ENCODE measurements around the gene ALG9. TPM values are rescaled to one million over a fixed set of nuclear protein-coding genes. Genes with fewer than 3 reads are reported as not detected.

ALG9 gene
- total RNA-seq, 1 donor from 2014 or later: 16.2 TPM

DNA sequence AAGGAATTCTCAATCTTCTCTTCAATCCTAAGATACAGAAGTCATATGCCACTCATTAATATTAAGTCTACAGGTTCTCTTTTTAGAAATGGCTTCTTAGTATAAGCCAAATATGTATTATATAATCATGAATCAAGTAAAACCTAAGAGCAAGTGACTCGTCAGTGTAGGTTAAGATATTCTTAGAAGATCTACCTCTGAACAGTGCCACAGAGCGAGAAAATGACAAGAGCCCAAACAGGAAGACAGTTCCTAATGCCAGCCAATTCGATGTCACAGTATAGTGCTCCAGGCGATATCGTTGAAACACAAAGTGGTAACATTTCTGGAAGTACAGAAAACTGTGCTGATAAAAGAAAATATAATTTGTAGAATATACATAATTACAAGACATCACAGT is 33.3 kb downstream of the ALG9 start:
- intact Hi-C loops (cut with DNase I): no loop called here
- no peak for DNase-seq (ENCODE audit: low spot score)

DNA sequence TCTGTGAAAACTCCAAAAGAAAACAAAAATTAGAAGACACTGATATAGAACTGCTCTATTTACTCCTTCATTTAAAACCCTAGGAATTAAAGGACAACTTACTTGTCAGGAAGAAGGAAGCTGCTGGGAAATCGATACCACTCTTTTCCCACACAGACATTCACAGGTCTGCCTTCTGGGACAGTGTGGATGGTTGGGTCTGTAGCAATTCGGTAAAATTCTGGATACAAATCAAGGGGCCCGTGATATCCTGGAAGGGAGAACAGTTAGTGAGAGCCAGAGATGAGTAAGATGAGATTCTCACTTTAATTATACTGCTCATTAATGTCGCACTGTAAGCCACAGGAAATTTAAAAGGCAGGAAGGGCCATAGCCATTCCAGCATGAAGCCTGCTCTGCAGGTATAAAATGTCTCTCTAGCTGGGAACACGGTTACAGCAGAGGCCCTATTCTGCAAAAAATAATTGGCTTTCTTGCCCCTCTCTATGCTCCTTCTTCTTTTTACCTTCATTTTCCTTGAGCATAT is 34.0 kb downstream of the ALG9 start:
- DNase-seq (ENCODE audit: low spot score): no peak
- intact Hi-C loops (cut with DNase I): no loop called here

DNA sequence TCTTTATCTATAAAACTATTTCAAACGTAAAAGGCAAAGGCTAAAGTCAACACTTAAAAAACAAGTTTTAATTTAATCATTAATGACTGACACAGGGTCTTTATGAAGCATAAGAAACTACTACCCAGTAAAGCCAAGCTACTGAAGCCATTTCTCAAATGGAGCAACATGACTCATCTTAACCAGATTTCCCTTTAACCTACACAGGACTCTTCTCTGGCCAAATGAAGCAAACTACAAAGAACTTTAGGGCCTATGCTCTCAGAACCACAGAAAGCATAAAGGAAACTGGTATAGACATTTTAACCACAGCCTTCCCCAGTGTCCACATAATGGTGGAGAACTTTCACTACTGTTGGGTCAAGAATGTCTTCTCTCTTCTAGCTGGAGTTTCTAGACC is 34.7 kb downstream of the ALG9 start:
- no peak for DNase-seq (ENCODE audit: low spot score)
- intact Hi-C loops (cut with DNase I): no loop called here

DNA sequence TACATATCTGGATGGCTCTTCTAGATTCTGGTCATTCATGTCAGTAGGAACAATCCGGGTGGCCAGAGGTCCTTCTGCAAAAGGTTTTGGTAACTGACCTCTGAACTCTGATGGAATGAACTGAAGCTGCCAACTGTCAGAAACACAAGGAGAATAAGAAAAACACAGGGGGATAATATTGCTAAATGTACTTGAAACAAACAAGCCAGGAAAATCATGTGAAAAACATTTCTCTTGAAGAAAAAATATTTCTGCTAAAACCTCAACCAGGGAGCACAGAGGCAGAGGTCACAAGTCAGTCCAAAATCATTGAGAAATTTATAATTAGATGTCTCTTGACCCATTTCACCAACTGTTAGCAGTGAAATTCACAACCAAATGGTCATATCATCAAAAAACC is 35.2 kb downstream of the ALG9 start:
- intact Hi-C loops (cut with DNase I): no loop called here
- no peak for DNase-seq (ENCODE audit: low spot score)

DNA sequence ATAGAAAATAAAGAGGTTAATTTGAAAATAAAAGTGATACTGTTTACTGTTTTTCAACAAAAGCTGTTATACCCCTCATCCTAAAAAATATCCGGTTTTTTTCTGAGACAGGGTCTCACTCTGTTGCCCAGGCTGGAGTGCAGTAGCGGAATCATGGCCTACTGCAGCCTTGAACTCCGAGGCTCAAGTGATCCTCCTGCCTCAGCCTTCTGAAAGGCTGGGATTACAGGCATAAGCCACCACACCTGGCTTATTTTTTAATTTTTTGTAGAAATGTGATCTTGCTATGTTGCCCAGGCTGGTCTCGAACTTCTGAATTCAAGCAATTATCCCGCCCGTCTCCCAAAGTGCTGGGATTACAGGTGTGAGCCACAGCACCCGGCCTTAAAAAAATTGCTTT is 35.7 kb downstream of the ALG9 start:
- intact Hi-C loops (cut with DNase I): no loop called here

DNA sequence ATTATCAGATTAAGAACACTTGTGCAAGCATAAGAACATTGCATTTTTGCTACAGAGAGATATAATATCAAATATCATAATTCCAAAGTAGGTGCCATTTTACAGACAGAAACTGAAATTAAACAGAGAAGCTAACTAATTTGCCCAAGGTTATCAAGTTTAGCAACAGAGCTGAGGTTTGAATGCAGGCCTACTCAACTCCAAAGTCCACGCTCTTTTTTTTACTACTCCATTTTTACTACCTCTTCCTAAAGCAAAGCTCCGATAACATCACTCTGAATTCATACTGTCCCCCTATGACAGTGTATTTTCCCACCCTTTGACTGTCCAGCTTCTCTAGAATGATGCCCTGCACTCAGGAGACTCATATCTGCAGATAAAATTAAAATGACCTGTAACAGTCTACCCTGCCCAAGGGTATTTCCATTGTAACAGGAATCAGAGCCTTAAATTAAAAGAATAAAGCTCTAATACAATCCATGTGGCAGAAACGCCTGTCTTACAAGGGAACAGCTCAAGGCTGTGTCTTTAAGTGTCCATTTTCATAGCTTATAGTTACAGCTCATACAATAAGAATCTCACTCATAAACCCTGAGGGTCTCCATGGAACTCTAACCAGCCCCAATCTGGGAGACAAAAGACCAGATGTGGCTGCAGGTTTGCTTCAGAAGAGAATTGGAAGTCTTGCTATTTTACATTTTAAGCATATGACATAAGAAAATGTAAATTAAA is 36.8 kb downstream of the ALG9 start:
- intact Hi-C loops (cut with DNase I): no loop called here
- no peak for DNase-seq (ENCODE audit: low spot score)

More for the DNA sequence above, 35.7 kb downstream of the ALG9 start:
- no peak for DNase-seq (ENCODE audit: low spot score)

DNA sequence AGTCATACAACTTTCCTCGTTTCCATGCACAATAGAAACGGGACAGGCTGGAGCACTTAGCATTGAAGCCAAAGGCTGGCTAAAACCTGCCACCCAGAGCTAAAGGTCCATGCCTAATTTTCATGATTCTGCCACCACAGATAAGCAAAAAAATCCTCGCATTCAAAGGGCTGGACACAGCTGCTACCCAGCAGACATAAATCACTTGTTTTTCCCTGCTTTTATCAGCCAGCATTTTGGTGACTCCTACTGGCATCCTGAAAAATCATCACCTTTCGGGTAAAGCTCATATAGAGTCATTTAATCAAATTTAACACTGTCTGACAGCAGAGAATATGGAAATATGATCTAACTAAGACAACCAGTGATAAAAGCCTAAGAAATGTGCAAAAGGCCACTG is 37.9 kb downstream of the ALG9 start:
- DNase-seq (ENCODE audit: low spot score): no peak
- intact Hi-C loops (cut with DNase I): no loop called here

DNA sequence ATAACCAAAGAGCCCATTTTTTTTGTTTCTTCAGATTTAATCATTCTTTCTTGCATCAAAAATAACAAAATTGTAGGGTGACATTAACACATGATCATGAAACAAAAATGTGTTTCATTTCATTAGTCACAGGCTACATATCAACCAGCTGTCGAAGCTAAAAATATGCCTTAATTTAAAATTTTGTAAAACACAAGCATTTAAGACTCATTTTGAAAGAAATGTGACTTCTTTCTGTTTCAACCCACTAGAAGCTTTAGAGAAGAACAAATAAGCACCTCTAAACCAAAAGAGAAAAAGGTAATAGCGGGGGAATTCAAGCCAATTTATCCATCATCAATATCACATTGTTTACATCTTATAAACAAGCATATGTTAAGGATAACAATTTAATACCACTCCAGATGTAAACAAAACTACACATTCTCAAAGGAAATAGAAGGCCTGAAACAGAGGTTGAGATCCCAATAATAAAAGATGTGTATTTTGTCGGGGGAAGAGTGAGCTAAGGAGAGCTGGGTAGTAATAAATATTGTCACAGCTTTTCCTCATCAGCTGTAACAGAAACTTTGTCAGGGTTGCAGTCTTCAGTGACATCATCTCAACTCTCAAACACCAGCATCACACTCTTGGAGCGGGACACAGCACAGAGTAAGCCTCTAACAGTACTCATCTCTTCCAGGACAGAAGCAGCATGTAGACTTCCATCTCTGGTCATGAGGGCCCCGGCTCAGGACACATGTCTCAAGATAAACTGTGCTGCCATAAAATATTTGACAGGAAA is 42.0 kb downstream of the ALG9 start:
- intact Hi-C loops (cut with DNase I): no loop called here
- no peak for DNase-seq (ENCODE audit: low spot score)

DNA sequence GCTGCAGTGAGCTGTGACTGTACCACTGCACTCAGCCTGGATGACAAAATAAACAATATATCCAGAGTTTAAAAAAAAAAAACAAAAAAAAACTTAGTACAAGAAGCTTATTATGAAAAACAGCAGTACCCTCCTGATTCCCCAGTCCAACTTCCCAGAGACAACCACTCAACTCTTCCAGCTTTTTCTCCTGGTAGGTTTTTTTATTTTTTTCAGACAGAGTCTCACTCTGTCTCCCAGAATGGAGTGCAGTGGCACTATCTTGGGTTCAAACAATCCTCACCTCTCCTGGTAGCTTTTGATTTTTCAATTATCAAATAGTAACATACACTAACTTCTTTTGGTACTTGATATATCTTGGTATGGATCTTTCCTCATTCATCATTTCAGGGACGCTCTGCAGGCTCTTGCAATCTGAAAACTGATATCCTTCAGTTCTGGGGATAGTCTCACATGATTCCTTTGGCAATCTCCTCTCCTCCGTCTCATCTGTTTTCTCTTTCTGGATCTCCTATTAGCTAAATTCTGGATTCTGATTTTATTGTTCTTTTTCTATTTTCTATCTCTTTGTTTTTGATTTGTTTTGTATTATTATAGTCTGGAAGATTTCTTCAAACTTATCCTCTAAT is 44.9 kb downstream of the ALG9 start:
- DNase-seq (ENCODE audit: low spot score): no peak
- intact Hi-C loops (cut with DNase I): no loop called here

DNA sequence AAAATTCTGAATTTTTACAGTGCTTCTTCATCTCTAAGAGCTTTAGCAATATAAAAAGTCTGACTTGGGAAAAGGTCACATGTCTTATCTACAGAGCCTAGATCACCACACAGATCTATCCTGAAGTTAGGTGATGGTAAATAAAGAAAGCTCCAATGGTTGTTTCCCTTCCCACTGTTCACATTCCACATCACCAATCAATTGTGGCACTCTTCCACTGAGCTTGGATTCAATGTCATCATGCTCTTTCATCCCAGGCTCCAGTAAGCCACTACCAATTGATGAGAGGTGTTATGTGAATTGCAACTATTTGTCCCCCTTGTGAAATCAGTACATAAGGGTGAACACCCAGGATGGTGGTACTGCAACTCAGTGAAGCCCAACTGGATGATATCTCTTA is 47.8 kb downstream of the ALG9 start:
- intact Hi-C loops (cut with DNase I): loop anchor here (5.0 kb wide), 1 partner anchor 36 kb away; no protein-coding TSS in a partner anchor
- no peak for DNase-seq (ENCODE audit: low spot score)

DNA sequence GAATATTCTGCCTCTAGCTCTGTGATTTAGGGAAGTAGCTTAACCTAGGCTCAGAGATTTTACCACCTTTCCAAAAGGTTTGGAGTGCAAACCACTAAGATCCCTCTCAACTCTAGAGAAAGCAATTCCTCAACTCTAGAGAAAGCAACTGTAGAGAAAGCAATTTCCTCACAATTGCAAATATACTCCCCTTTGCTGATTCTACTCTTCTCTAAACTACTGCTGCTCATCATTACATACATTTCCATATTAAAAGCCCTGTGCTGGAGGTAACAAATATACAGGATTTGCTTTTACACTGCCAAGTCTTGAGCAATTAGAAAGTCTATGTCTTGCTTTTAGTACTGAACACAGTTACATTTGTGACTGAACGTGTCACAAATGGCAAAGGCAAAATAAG is 48.2 kb downstream of the ALG9 start:
- no peak for DNase-seq (ENCODE audit: low spot score)
- intact Hi-C loops (cut with DNase I): loop anchor here (5.0 kb wide), 1 partner anchor 36 kb away; no protein-coding TSS in a partner anchor

DNA sequence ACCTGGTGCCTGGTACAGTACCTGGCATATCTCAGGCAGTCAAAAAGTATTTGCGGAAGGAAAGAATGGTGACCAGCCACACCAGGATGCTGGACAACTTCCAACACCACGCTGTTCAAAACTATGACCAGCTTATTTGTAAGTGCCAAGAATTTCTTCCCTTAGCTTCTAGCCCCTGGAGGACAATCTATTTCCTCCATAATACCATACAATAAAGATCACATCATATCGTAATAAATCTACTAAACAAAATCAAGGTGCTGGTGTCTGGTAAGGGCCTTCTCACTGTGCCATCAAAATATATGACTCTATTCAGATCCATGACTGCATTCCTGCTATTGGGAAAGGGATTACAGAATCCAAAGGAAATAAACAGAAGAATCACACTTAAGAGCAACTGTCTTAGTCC is 51.5 kb downstream of the ALG9 start:
- intact Hi-C loops (cut with DNase I): loop anchor here (5.0 kb wide), 1 partner anchor 33 kb away; no protein-coding TSS in a partner anchor
- no peak for DNase-seq (ENCODE audit: low spot score)

DNA sequence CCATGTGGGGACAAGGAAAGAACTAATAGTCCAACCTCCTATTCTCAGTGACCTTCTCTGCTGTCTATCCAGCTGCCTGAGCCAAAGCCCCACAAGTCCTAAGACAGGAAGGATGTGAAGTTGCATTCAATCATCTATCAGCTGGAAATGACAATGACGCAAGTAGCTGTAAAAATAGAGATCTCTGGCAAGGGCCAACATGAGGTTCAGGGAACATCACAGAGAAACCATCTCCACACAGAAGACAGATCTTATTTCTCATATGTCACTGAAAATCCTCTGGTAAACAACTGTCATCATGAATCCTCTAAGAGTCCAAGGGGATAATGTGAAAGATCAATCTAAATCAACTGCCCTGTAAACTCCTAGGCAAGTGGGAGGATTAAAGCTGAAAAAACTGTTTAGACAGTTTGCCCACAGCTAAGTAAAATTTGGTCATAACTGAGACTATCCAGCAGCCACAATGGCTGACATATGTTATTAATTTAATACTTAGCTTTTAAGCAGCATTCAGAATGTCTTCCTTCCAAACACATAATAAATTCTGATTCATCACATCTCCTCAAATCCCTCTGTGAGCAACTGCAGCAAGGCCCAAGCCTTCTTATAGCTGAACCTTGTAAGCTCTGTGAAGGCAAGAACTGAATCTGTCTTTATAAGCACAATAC is 52.1 kb downstream of the ALG9 start:
- intact Hi-C loops (cut with DNase I): no loop called here

DNA sequence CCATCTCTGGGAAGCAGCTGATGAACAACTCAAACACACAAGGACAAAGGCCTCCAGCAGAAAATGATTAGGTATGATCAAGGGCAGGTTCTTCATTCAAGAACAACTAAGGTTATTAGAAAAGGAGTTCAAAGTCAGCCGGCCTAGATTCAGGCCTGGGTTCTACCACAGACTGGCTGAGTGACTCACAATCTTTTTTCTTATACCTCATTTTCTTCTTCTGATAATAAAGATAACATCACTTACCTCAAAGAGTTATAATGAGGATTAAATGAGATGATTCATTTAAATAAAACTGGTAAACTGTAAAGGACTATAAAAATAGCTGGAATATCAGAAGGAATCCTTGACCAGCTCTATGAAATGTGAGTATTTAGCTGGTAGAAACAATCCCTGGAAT is 55.9 kb downstream of the ALG9 start:
- DNase-seq (ENCODE audit: low spot score): no peak
- intact Hi-C loops (cut with DNase I): no loop called here

More for the DNA sequence above, 52.1 kb downstream of the ALG9 start:
- DNase-seq (ENCODE audit: low spot score): no peak

DNA sequence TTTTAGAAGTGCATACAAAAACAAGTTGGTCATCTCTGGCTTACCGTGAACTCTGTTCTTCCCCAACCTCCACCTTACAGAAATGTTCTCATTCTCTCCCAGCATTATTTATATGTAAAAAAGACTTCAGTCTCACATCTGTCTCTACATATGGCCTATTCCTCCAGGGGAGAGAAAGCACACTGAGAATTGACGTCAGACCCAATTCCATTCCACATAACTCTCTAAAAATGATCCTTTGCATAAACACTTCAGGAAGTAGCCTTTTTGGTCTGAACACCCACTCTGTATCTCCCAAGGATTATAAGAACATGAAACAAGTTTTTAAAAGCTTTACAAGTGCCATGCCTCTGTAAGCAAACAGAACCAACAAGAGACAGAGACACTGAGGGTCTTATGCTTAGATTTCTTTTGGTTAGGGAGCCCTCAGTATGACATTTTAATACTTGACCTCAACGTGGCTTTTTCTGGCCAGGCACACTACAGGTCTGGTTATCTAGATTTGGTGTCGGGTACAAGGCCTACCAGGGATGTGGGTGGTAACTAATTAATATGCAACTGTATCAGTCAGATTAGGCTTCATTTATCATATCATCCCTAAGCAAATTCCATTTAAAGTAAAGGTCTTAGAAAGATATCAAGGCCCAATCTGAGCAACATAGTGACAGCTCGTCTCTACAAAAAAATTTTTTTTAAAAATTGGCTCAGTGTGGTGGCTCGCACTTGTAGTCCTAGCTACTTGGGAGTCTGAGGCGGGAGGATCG is 56.6 kb downstream of the ALG9 start:
- DNase-seq (ENCODE audit: low spot score): no peak
- intact Hi-C loops (cut with DNase I): no loop called here

DNA sequence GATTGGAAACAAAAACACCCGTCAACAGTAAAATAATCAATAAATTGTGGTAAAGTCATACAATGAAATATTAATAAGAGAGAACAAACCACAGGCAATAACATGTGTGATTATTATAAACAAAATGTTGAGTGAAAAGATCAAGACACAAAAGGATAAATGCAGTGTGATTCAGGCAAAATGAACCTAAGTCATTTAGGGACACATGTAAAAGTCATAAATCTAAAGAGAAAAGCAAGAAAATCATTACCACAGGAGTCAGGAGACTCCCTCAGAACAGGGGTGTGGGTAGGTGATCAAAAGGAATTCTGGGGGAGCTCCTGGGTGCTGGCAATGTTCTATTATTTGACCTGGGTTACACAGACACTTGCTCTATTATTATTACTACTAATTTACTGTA is 57.3 kb downstream of the ALG9 start:
- intact Hi-C loops (cut with DNase I): no loop called here
- no peak for DNase-seq (ENCODE audit: low spot score)

DNA sequence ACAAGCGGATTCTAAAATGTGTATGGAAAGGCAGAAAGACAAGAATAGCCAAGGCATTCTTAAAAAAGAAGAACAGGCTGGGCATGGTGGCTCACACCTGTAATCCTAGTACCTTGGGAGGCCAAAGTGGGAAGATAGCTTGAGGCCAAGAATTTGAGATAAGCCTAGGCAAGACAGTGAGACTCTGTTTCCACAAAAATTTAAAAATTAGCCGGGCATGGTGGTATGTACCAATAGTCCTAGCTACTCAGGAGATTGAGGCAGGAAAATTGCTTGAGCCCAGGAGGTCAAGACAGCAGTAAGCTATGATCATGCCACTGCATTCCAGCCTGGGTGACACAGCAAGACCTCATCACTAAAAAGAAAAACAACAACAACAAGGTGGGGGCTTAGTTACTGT is 59.2 kb downstream of the ALG9 start:
- DNase-seq (ENCODE audit: low spot score): no peak
- intact Hi-C loops (cut with DNase I): no loop called here

DNA sequence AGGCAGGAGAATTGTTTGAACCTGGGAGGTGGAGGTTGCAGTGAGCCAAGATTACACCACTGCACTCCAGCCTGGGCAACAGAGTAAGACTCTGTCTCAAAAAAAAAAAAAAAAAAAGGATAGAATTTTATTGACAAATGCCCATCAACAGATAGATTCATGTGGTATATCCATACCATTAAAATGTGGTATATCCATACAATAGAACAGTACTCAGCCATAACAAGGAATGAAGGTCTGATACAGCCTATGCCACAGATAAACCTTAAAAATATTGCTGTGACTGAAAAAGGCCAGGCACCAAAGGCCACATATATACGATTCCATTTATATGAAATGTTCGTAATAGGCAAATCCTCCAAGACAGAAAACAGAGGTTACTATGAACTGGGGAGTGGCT is 59.9 kb downstream of the ALG9 start:
- intact Hi-C loops (cut with DNase I): no loop called here

DNA sequence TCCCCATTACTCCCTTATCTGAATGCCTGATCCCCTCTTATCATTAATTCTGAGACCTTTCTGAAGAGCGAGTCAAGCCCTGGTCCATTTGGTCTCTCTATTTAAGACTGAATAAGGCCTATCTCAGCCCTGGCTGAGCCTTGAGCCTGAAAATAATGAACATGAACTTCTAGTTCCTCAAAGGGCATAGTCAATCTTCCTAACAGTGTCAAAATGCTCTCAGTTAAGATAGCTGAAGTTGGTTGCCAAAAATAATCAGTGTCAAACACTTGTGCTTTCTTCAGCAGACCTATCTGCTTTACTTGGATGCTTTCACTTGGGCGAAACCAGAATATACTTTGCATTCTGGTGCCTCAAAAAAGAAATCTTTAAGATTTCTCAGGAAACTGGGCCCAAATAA is 62.5 kb downstream of the ALG9 start:
- intact Hi-C loops (cut with DNase I): no loop called here
- no peak for DNase-seq (ENCODE audit: low spot score)

More for the DNA sequence above, 59.9 kb downstream of the ALG9 start:
- no peak for DNase-seq (ENCODE audit: low spot score)

Measured in cardiac septum (tissue), 1 donor.